Measurements from ENCODE around the gene UMODL1. TPM values are rescaled to one million over a fixed set of nuclear protein-coding genes. Genes with fewer than 3 reads are reported as not detected.

UMODL1 gene
- total RNA-seq, 2 experiments from 2014 or later, result 0.26 to 0.30 TPM

DNA sequence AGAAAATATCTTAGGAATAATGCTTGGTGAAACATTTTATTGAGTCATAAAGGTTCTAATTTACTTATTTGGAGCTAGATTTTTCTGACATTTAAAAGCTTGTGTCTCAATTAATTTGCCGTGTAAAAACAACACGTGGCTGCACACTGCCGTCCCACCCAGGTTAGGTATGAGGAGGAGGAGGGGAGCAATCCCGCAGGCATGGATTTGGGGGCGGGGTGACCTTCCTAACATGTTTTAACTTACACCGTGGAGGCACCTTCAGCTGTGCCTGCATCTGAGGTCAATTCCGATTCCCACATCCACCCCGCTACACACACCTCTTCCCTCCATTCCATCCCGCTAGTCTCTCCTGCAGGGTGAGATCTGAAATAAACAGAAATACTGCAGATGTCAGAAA, 28.5 kb upstream of the UMODL1 start:
- Mint-ChIP-seq H3K36me3 (no peaks in the 10 kb centered on the region), H3K9me3 (no peaks in the 10 kb centered on the region), H3K4me1 (no peaks in the 10 kb centered on the region), H3K4me3 (no peak overlapping the region), H3K27me3 (peaks cover 2% of the 10 kb centered on the region), H3K27ac (no peak overlapping the region)
- ATAC-seq (ENCODE audit: low read depth) (no peak), DNase-seq (no peak)
- POLR2A ChIA-PET, result no interaction called here

DNA sequence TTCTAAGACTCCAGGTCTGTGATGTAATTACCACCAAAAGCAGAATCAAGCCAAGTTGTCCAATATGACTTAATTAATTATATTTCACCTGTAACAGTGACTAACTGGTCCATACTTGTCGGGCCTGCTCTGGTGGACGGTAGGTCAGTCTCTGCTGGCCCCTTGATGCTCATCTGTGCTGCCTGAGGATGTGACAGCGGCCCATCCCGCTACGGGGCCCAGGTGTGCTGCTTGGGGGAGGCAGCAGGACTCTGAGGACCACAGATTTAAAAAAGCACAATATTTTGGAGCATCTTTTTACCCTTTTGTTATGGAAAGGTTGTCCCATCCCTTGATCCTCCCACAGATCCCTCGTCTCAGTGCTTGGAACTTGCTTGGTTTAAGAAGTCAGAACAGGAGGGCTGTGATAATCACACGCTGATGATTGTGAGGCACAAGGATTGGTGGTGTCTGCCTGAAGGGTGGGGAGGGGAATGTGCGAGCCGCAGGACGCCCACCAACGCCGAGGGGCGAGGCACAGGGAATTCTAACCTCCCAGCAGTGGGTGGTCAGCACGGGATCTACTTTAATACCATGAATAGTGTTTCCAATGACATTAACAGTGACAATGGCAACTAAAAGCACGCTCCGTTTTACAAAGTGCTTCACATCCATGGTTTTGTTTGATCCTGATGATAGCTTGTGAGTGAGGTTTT, 27.8 kb upstream of the UMODL1 start:
- Mint-ChIP-seq H3K4me3 (no peak overlapping the region), H3K9me3 (no peaks in the 10 kb centered on the region), H3K27me3 (peaks cover 2% of the 10 kb centered on the region), H3K4me1 (no peaks in the 10 kb centered on the region), H3K36me3 (no peaks in the 10 kb centered on the region), H3K27ac (no peak overlapping the region)
- POLR2A ChIA-PET, result no interaction called here
- DNase-seq, result no peak
- ATAC-seq (ENCODE audit: low read depth), result no peak

DNA sequence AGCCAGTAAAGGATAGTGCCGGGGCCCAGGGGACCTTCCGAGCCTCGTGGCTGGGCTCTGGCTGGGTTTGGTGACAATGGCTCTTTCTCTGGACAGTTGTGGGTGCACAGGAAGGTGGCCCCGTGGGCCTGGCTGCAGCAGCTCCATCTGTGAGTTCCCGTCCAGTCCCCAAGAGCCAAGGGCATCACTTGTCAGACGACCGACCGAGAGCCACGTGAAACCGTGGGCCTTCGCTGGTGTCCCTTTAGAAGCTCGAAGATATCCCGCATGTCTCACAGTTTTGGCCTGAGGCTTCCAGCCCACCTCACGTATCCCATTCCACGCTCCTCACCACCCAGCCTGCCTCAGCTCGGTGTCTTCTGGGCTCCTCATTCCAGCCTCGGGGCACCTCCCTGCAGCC, 27.2 kb upstream of the UMODL1 start:
- no peak for ATAC-seq (ENCODE audit: low read depth)
- Mint-ChIP-seq H3K9me3 (no peaks in the 10 kb centered on the region), H3K4me3 (no peak overlapping the region), H3K36me3 (no peaks in the 10 kb centered on the region), H3K27ac (no peak overlapping the region), H3K4me1 (no peaks in the 10 kb centered on the region), H3K27me3 (peaks cover 2% of the 10 kb centered on the region)
- DNase-seq, result no peak
- POLR2A ChIA-PET, result no interaction called here

GRCh38 chr21:42044871-42045495, 26.1 kb upstream of the UMODL1 start:
- H3K27ac Mint-ChIP-seq, result no peak overlapping the region
- no peaks in the 10 kb centered on the region for H3K9me3 Mint-ChIP-seq
- POLR2A ChIA-PET, result no interaction called here
- H3K27me3 Mint-ChIP-seq, result peaks cover 3% of the 10 kb centered on the region
- no peaks in the 10 kb centered on the region for H3K4me1 Mint-ChIP-seq
- H3K36me3 Mint-ChIP-seq, result no peaks in the 10 kb centered on the region
- no peak for DNase-seq
- no peak overlapping the region for H3K4me3 Mint-ChIP-seq
- ATAC-seq (ENCODE audit: low read depth), result no peak

- ATAC-seq (ENCODE audit: low read depth) (no peak), DNase-seq (no peak)
- H3K27ac Mint-ChIP-seq, result no peak overlapping the region
- H3K4me1 Mint-ChIP-seq, result peaks cover 8% of the 10 kb centered on the region
- no peaks in the 10 kb centered on the region for H3K9me3 Mint-ChIP-seq
- H3K4me3 Mint-ChIP-seq, result no peak overlapping the region
- POLR2A ChIA-PET, result no interaction called here
- H3K27me3 Mint-ChIP-seq, result peaks cover 3% of the 10 kb centered on the region
- H3K36me3 Mint-ChIP-seq, result no peaks in the 10 kb centered on the region
These were observed 23.1 kb upstream of the UMODL1 start for GRCh38 chr21:42047821-42048613.

DNA sequence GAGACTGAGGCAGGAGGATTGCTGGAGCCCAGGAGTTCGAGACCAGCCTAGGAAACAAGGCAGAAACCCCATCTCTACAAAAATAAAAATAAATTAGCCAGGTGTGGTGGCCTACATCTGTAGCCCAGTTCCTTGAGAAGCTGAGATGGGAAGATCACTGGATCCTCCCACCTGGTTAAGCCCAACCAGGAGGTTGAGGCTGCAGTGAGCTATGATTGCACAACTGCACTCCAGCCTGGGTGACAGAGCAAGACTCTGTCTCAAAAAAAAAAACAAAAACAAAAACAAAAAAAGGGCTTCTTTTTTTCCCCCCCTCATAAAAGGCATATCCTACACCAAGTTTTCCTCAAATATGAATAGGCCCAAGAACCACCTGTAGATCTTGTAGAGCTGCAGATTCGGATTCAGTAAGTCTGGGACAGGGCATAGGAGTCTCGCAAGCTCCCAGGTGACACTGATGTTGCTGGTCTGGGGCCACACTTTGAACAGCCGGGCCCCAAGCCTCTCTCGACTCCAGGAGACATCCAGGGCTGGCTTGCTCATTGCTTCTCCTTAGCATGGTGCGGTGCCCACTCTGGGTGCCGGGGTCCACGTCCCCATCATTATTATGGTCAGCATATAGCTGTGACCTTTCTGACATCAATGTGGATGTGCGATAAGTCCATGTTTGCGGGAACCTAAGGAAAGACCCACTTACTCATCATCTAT, 22.1 kb upstream of the UMODL1 start:
- Mint-ChIP-seq H3K4me1 (peaks cover 8% of the 10 kb centered on the region), H3K27me3 (peaks cover 4% of the 10 kb centered on the region), H3K9me3 (no peaks in the 10 kb centered on the region), H3K4me3 (no peak overlapping the region), H3K27ac (no peak overlapping the region), H3K36me3 (no peaks in the 10 kb centered on the region)
- ATAC-seq (ENCODE audit: low read depth) (no peak), DNase-seq (no peak)
- POLR2A ChIA-PET, result no interaction called here

DNA sequence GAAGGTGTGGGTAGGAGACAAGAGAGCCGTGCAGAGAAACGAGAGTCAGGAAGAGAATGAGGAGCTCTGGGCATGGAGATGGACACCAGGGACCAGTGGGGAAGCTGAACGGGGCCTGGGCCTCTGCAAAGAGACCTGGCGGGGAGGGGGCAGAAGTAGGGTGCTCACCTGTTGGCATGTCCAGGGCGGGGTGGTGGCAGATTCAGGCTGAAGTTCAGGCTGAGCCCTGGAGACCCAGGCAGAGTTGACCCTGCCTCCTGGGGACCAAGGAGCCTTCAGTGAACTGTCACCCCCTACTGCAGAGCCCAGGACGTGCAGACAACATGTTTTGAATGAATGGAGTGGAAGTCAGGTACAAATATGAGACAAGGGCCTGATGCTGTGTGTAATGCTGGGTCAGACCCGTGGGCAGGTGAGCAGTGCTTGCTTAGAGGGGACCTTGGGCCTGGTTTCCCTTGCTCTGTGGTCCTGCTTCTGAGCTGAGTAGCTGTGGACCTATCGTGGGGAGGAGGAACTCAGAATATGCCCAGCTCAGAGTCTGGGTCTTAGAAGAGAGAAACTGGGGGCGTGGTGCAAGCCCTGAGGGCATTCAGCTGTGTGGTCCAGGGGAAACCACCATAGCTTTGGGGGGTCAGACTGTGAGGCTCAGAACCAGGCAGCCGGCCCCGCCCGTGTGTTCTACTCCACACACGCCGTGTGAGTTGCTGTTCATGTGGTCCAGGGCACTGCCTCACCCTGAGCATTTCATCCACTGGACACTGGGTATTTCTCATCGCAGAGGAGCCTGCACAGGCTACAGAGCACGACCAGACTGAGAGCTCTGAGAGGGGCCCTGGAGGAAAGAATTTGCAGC, 21.3 kb upstream of the UMODL1 start:
- H3K9me3 Mint-ChIP-seq, result no peaks in the 10 kb centered on the region
- peaks cover 8% of the 10 kb centered on the region for H3K4me1 Mint-ChIP-seq
- H3K27me3 Mint-ChIP-seq, result peaks cover 4% of the 10 kb centered on the region
- no peak overlapping the region for H3K4me3 Mint-ChIP-seq
- no peak overlapping the region for H3K27ac Mint-ChIP-seq
- DNase-seq (no peak), ATAC-seq (ENCODE audit: low read depth) (no peak)
- POLR2A ChIA-PET, result no interaction called here
- H3K36me3 Mint-ChIP-seq, result no peaks in the 10 kb centered on the region

DNA sequence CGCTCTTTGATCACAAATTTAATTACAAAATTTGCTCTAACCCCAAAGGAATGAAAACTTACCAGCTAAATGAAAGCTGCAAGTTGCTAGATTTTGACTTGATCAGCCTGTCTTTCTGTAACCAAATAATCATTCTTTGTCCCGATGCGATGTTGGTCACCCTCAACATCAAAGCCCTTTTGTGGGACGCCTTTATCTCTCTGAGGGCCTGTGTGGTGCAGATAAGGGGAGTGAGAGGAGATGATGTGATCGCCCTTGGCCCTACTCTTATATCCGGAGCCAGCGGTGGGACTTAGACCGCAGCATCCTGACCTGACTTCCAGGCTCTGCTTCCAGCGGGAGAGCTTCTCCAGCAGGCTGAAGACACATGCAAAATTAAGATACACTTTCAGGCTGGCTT, 19.3 kb upstream of the UMODL1 start:
- DNase-seq (no peak), ATAC-seq (ENCODE audit: low read depth) (peak; percentile 71)
- H3K4me1 Mint-ChIP-seq, result peaks cover 8% of the 10 kb centered on the region
- H3K36me3 Mint-ChIP-seq, result no peaks in the 10 kb centered on the region
- peaks cover 4% of the 10 kb centered on the region for H3K27me3 Mint-ChIP-seq
- POLR2A ChIA-PET, result interaction anchor here (1.0 kb wide), 1 partner anchor 12 kb away, joined by 3 read pairs; no protein-coding TSS in a partner anchor
- no peak overlapping the region for H3K27ac Mint-ChIP-seq
- H3K4me3 Mint-ChIP-seq, result peak overlapping the region; percentile 18
- no peaks in the 10 kb centered on the region for H3K9me3 Mint-ChIP-seq

- POLR2A ChIA-PET, result no interaction called here
- H3K27ac Mint-ChIP-seq, result no peak overlapping the region
- ATAC-seq (ENCODE audit: low read depth) (no peak), DNase-seq (no peak)
- H3K27me3 Mint-ChIP-seq, result peaks cover 2% of the 10 kb centered on the region
- peaks cover 11% of the 10 kb centered on the region for H3K4me1 Mint-ChIP-seq
- H3K9me3 Mint-ChIP-seq, result no peaks in the 10 kb centered on the region
- H3K36me3 Mint-ChIP-seq, result no peaks in the 10 kb centered on the region
- H3K4me3 Mint-ChIP-seq, result no peak overlapping the region
These were observed 15.7 kb upstream of the UMODL1 start for GRCh38 chr21:42055425-42055824.

- POLR2A ChIA-PET, result no interaction called here
- Mint-ChIP-seq H3K4me1 (peaks cover 17% of the 10 kb centered on the region), H3K27me3 (peaks cover 2% of the 10 kb centered on the region), H3K9me3 (no peaks in the 10 kb centered on the region), H3K4me3 (no peak overlapping the region), H3K27ac (peak overlapping the region; percentile 37), H3K36me3 (no peaks in the 10 kb centered on the region)
- ATAC-seq (ENCODE audit: low read depth), result no peak
- no peak for DNase-seq
These were observed 14.6 kb upstream of the UMODL1 start for GRCh38 chr21:42056468-42056867.

DNA sequence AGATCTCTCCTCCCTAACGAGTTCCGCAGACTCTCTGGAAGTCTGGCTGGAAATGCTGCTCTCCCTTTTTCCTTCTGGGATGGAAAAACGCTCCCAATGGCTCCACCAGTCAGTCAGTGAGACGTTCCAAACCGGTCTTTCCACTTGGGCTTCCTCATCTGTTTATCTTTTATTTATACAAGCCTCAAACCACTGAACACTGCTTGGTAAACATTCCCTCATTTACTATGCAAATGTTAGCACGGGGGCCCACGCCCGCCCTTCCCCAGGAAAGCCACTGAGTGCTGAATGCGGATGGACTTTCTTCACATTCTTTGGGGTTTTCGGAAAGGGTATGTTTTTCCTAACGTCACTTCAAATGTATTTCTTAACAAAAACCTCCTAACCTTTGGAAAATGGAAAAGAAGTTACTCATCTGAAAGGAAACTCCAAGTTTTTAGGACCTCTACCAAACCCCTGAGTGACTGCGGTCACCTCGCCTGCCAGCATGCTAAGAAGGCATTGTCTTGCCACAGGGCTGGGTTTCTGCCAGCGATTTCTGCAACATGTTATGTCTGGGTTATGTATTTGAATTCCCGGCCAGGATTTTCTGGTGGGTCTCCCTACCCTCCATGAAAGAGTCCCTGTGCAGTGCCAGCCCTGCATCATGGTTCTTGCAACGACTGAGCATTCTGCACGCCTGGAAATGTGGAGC, 14.0 kb upstream of the UMODL1 start:
- H3K9me3 Mint-ChIP-seq, result no peaks in the 10 kb centered on the region
- peaks cover 2% of the 10 kb centered on the region for H3K27me3 Mint-ChIP-seq
- ATAC-seq (ENCODE audit: low read depth), result no peak
- DNase-seq, result no peak
- H3K4me3 Mint-ChIP-seq, result no peak overlapping the region
- POLR2A ChIA-PET, result no interaction called here
- no peaks in the 10 kb centered on the region for H3K36me3 Mint-ChIP-seq
- peaks cover 18% of the 10 kb centered on the region for H3K4me1 Mint-ChIP-seq
- H3K27ac Mint-ChIP-seq, result no peak overlapping the region

DNA sequence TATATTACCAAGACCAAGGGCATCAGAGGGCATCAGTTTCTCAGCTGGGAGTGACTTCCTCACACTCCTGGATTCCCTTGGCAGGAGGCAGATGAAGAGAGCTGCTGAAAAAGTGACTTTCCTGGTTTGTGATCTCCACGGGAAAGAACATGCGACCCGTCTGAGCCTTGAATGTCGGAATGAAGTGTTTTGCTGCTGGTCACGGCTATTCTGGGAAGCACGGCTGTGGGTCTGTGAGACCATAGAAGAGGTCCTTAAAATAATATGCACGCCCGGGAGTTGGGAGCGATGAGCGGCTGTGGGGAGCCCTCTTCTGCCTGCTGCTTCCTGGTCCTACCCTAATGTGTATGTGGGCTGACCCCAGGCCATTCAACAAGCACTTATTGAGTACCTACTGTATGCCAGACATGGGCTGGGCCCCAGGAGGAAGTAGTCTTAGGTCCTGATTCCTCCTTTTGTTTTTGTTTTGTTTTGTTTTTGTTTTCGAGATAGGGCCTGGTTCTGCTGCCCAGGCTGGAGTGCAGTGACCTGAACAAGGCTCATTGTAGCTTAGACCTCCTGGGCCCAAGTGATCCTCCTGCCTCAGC, 13.2 kb upstream of the UMODL1 start:
- Mint-ChIP-seq H3K27ac (peak overlapping the region; percentile 49), H3K36me3 (no peaks in the 10 kb centered on the region), H3K4me3 (no peak overlapping the region), H3K27me3 (peaks cover under 1% of the 10 kb centered on the region), H3K9me3 (no peaks in the 10 kb centered on the region), H3K4me1 (peaks cover 23% of the 10 kb centered on the region)
- POLR2A ChIA-PET, result no interaction called here
- ATAC-seq (ENCODE audit: low read depth) (no peak), DNase-seq (no peak)

All from activated naive CD8-positive, alpha-beta T cell treated with anti-CD3 and anti-CD28 coated beads, Interleukin-2, amount 10 ng/mL, durations not matched to agents 7 days and 5 days (primary cell).